Uterus (tissue), 4 donors: ENCODE data around the gene SELENOO. TPM values are rescaled to one million over a fixed set of nuclear protein-coding genes. Genes with fewer than 3 reads are reported as not detected.

Source experiments
- DNase-seq, 2 donors: peaks; one replicate each; pipeline ENCODE4 v3.0.0-alpha.2; 2019 to 2020
- H3K27ac ChIP-seq, 2 donors: fragments of 200-600 bp; sonication (generic); 1 replicate in 1 of 2; 2 replicates in 1 of 2; pipeline ENCODE4 v1.5.1; 2016 to 2018
- H3K27me3 ChIP-seq, 2 donors: fragments of 200-600 bp; sonication (generic); one replicate each; pipeline ENCODE4 v1.5.1; 2018 to 2019; ENCODE audit warnings: control low read depth in 1 of 2
- H3K36me3 ChIP-seq, 2 donors: fragments of 200-600 bp; sonication (generic); one replicate each; pipeline ENCODE4 v1.5.1; 2019; ENCODE audit warnings: control low read depth in 1 of 2
- H3K4me1 ChIP-seq, 2 donors: fragments of 200-600 bp; sonication (generic); one replicate each; pipeline ENCODE4 v1.5.1; 2018 to 2019; ENCODE audit warnings: control low read depth in 1 of 2
- H3K4me3 ChIP-seq, 2 donors: fragments of 200-600 bp; sonication (generic); 1 replicate in 1 of 2; 2 replicates in 1 of 2; pipeline ENCODE4 v1.5.1; 2018 to 2019; ENCODE audit warnings: mild to moderate bottlenecking in 1 of 2
- H3K9me3 ChIP-seq, 2 donors: fragments of 200-600 bp; sonication (generic); one replicate each; pipeline ENCODE4 v1.5.1; 2019; ENCODE audit warnings: control low read depth in 1 of 2
- POLR2A ChIP-seq, 2 donors: fragments of 450-650 bp; IDR thresholded peaks; one replicate each; pipeline ENCODE4 v1.6.1; 2016; ENCODE audit warnings: antibody characterized with exemption in 2 of 2, mild to moderate bottlenecking in 1 of 2, moderate library complexity in 1 of 2
- intact Hi-C: fragments of 100-400 bp; cut with DNase I; formaldehyde crosslinking; loops from one replicate; pipeline ENCODE4 v1.15.1; 2023; ENCODE audit warnings: low total_unique reads
- total RNA-seq, 4 donors: library from RNA; depleted of rRNA in 3 of 4; stranded (reverse); fragments of >200 nt in 3 of 4; gene quantifications; one replicate each; pipeline versions ENCODE4 v1.1.0 to v1.2.4, GENCODE V29; 2014 to 2023
- TF ChIP-seq, protein P1 (sequence below), 4 experiments: fragments of 200-600 bp in 2 of 4; fragments of 450-650 bp in 2 of 4; sonication (generic) in 2 of 4; IDR thresholded peaks; one replicate each; pipeline ENCODE4 v1.5.1; 2016 to 2019; ENCODE audit warnings: antibody characterized with exemption in 4 of 4, mild to moderate bottlenecking in 2 of 4, moderate library complexity in 1 of 4
- donor health status: DM: yes; HTN: yes; CAD: no.

Gene SELENOO
- total RNA-seq, 4 donors from 2014 or later, result 1.5 to 22.1 (median 10.0) TPM

DNA sequence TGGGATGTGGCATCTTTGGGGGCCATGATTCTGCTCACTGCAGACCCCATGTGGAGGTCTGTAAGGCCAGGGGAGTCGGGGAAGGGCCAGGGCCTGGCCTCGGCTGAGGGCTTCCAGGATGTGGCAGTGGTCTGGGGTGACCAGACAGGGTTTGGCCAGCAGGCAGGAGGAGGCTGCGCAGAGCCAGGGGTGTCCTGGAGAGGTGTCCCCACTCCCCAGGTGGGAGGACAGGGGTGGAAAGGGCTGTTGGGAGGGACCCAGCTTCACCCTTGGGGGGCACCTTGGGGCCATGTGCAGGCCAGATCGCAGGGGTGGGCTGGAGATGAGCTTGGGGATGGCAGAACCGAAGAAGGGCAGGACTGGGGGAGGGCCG is 26.8 kb upstream of the SELENOO start:
- Histone ChIP-seq H3K36me3 (no peaks in the 10 kb centered on the region), H3K9me3 (no peaks in the 10 kb centered on the region), H3K27me3 (peaks cover 0 to 2% of the 10 kb centered on the region in 2 donors), H3K4me1 (peaks cover 0 to 9% of the 10 kb centered on the region in 2 donors), H3K4me3 (no peak overlapping the region), H3K27ac (no peak overlapping the region)
- intact Hi-C loops, result no loop called here
- TF ChIP-seq POLR2A (IDR thresholded peaks at IDR 0.05), result no peak
- TF ChIP-seq, protein P1, sequence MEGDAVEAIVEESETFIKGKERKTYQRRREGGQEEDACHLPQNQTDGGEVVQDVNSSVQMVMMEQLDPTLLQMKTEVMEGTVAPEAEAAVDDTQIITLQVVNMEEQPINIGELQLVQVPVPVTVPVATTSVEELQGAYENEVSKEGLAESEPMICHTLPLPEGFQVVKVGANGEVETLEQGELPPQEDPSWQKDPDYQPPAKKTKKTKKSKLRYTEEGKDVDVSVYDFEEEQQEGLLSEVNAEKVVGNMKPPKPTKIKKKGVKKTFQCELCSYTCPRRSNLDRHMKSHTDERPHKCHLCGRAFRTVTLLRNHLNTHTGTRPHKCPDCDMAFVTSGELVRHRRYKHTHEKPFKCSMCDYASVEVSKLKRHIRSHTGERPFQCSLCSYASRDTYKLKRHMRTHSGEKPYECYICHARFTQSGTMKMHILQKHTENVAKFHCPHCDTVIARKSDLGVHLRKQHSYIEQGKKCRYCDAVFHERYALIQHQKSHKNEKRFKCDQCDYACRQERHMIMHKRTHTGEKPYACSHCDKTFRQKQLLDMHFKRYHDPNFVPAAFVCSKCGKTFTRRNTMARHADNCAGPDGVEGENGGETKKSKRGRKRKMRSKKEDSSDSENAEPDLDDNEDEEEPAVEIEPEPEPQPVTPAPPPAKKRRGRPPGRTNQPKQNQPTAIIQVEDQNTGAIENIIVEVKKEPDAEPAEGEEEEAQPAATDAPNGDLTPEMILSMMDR (IDR thresholded peaks at IDR 0.05), result no peak
- DNase-seq, result no peak

DNA sequence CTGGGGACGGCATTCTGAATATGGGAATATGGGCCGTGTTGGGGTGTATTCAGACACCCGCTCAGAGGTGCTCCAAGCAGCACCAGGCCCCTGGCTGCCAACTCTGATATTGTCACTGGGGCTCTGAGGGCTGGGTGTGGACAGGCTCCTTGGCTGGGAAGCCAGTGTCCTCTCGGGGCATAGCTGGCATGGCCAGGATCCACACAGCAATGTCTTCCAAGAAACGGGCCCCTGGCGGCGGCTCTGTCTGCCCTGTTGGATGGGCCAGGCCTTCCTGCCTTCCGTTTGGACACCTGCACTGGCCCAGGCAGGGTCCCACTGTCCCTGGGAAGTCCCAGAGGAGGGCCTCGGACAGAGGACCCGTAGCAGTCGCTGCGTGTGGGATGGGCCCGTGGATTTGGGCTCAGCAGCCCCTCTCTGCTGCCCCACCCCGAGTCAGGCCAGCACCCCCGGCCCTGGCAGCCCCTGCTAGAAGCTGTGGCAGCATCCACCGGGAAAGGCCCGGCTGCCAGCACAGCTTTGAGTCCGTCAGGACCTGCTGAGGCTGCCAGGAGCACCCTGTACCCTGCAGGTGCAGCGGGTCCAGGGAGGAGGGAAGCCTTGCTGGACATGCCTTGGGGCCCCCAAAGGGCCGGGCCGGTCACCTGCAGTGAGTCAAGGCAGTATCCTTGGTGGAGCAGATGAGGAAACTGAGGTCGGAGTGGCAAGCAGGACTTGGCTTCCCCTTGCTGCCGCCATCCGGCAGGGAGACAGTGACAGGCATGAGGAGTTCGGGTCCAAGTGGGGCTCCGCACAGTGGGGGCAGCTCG is 26.2 kb upstream of the SELENOO start:
- no peak overlapping the region for H3K4me3 ChIP-seq
- TF ChIP-seq, protein P1 (IDR thresholded peaks at IDR 0.05), result no peak
- no peak for TF ChIP-seq POLR2A (IDR thresholded peaks at IDR 0.05)
- H3K9me3 ChIP-seq, result no peaks in the 10 kb centered on the region
- H3K27me3 ChIP-seq, result peaks cover 0 to 2% of the 10 kb centered on the region in 2 donors
- no peaks in the 10 kb centered on the region for H3K36me3 ChIP-seq
- intact Hi-C loops, result no loop called here
- H3K27ac ChIP-seq, result no peak overlapping the region
- DNase-seq, result no peak
- peaks cover 0 to 5% of the 10 kb centered on the region in 2 donors for H3K4me1 ChIP-seq

DNA sequence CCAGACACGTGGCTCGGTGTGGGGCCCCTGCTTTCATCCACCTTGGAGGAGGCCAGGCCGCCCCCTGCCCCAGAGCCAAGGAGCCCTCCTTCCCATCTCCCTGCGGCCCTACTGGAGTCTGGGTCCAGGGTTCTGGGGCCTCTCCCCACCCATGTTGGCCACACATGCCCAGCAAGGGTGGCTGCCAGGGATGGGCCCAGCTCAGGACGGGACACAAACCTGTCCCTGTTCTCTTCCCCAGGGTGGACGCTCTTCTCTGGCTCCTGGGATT is 25.7 kb upstream of the SELENOO start:
- no peak for DNase-seq
- no peaks in the 10 kb centered on the region for H3K4me1 ChIP-seq
- intact Hi-C loops, result no loop called here
- H3K4me3 ChIP-seq, result no peak overlapping the region
- H3K9me3 ChIP-seq, result no peaks in the 10 kb centered on the region
- TF ChIP-seq, protein P1 (IDR thresholded peaks at IDR 0.05), result no peak
- no peak for TF ChIP-seq POLR2A (IDR thresholded peaks at IDR 0.05)
- H3K27me3 ChIP-seq, result peaks cover 0 to 2% of the 10 kb centered on the region in 2 donors
- H3K36me3 ChIP-seq, result no peaks in the 10 kb centered on the region
- no peak overlapping the region for H3K27ac ChIP-seq

DNA sequence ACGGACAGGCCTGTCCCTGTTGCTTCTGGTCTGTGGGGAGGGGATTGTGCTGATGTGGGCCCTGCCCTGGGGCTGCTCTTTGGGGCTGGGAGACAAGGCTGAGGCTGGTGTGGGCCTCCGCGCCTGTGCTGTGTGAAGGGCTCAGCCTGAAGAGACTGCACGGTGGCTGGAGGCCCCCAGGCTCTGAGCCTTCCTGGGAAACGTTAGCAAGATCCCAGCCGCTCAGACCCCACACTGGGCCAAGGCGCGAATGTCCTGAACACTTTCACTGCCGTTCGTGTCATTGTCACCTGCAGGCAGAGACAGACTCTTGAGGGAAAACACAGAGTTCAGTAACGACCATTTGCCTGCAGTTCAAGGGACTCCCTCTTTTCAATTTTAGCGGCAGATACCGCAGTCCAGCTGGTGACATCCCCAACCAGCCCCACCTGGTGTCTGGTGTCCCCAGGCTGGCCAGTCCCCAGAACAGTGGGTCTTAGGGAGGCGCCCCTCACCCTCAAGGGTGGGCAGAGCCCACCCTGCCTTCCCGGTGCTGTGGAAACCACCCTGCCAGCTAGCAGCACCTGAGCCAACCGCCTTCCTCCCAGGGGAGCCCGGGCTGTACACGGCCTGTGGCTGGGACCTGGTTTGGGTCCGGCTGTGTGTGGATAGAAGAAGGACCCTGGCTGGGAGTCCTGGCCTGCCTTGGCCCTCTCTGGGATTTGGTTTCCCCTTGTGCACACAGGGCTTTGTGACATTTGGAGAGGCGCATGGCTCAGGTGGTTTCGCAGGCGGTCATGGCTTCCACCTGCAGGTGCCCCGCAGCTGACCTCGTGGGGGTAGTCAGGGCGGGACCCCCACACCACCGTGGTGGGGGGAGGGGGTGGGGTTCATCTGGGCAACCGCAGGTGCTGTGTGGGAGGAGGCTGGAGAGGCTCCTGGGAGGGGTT is 24.6 kb upstream of the SELENOO start:
- TF ChIP-seq POLR2A (IDR thresholded peaks at IDR 0.05), result no peak
- TF ChIP-seq, protein P1 (IDR thresholded peaks at IDR 0.05), result no peak
- no peaks in the 10 kb centered on the region for H3K9me3 ChIP-seq
- intact Hi-C loops, result no loop called here
- H3K4me3 ChIP-seq, result no peak overlapping the region
- peaks cover 0 to 2% of the 10 kb centered on the region in 2 donors for H3K27me3 ChIP-seq
- no peak for DNase-seq
- H3K27ac ChIP-seq, result no peak overlapping the region
- H3K4me1 ChIP-seq, result no peaks in the 10 kb centered on the region
- no peaks in the 10 kb centered on the region for H3K36me3 ChIP-seq
